ENCODE data around the gene SYPL2. TPM values are rescaled to one million over a fixed set of nuclear protein-coding genes. Genes with fewer than 3 reads are reported as not detected.
"Not testable (repeated sequence)": the region's sequence is repeated elsewhere in the genome, so short reads cannot be mapped to it uniquely, and the experiment has no call there.

The SYPL2 gene
- total RNA-seq, 1 donor from 2014 or later = not detected

- H3K4me1 Mint-ChIP-seq (ENCODE audit: unreplicated experiment) = no peaks in the 10 kb centered on the region
- no peak overlapping the region for H3K4me3 Mint-ChIP-seq (ENCODE audit: unreplicated experiment)
- no peak for DNase-seq (ENCODE audit: low spot score)
- no peaks in the 10 kb centered on the region for H3K9me3 Mint-ChIP-seq (ENCODE audit: unreplicated experiment)
- no peaks in the 10 kb centered on the region for H3K27me3 Mint-ChIP-seq (ENCODE audit: unreplicated experiment)
- no peaks in the 10 kb centered on the region for H3K36me3 Mint-ChIP-seq (ENCODE audit: low read depth, unreplicated experiment)
- TF ChIP-seq CTCF (IDR thresholded peaks at IDR 0.05; ENCODE audit: unreplicated experiment) = no peak
- H3K27ac Mint-ChIP-seq (ENCODE audit: unreplicated experiment) = no peak overlapping the region
These were observed 25.3 kb upstream of the SYPL2 start for GRCh38 chr1:109441069-109441468.

- H3K4me1 Mint-ChIP-seq (ENCODE audit: unreplicated experiment) = no peaks in the 10 kb centered on the region
- no peak for DNase-seq (ENCODE audit: low spot score)
- H3K36me3 Mint-ChIP-seq (ENCODE audit: low read depth, unreplicated experiment) = no peaks in the 10 kb centered on the region
- no peak overlapping the region for H3K4me3 Mint-ChIP-seq (ENCODE audit: unreplicated experiment)
- no peak for TF ChIP-seq CTCF (IDR thresholded peaks at IDR 0.05; ENCODE audit: unreplicated experiment)
- no peaks in the 10 kb centered on the region for H3K9me3 Mint-ChIP-seq (ENCODE audit: unreplicated experiment)
- no peaks in the 10 kb centered on the region for H3K27me3 Mint-ChIP-seq (ENCODE audit: unreplicated experiment)
- H3K27ac Mint-ChIP-seq (ENCODE audit: unreplicated experiment) = no peak overlapping the region
These were observed 22.9 kb upstream of the SYPL2 start for GRCh38 chr1:109443476-109443875.

GRCh38 chr1:109444346-109444745 lies 22.0 kb upstream of the SYPL2 start:
- no peak for DNase-seq (ENCODE audit: low spot score)
- H3K9me3 Mint-ChIP-seq (ENCODE audit: unreplicated experiment) = no peaks in the 10 kb centered on the region
- H3K4me1 Mint-ChIP-seq (ENCODE audit: unreplicated experiment) = no peaks in the 10 kb centered on the region
- no peaks in the 10 kb centered on the region for H3K27me3 Mint-ChIP-seq (ENCODE audit: unreplicated experiment)
- no peak overlapping the region for H3K27ac Mint-ChIP-seq (ENCODE audit: unreplicated experiment)
- no peak overlapping the region for H3K4me3 Mint-ChIP-seq (ENCODE audit: unreplicated experiment)
- H3K36me3 Mint-ChIP-seq (ENCODE audit: low read depth, unreplicated experiment) = no peaks in the 10 kb centered on the region
- no peak for TF ChIP-seq CTCF (IDR thresholded peaks at IDR 0.05; ENCODE audit: unreplicated experiment)

- H3K27me3 Mint-ChIP-seq (ENCODE audit: unreplicated experiment); H3K36me3 Mint-ChIP-seq (ENCODE audit: low read depth, unreplicated experiment); H3K4me1 Mint-ChIP-seq (ENCODE audit: unreplicated experiment); H3K4me3 Mint-ChIP-seq (ENCODE audit: unreplicated experiment); H3K27ac Mint-ChIP-seq (ENCODE audit: unreplicated experiment); DNase-seq (ENCODE audit: low spot score); H3K9me3 Mint-ChIP-seq (ENCODE audit: unreplicated experiment): not testable (repeated sequence)
These were observed 20.2 kb upstream of the SYPL2 start for GRCh38 chr1:109445949-109446695.

GRCh38 chr1:109447524-109447923 lies 18.8 kb upstream of the SYPL2 start:
- Mint-ChIP-seq H3K4me1 (ENCODE audit: unreplicated experiment) (no peaks in the 10 kb centered on the region), H3K27ac (ENCODE audit: unreplicated experiment) (no peak overlapping the region), H3K9me3 (ENCODE audit: unreplicated experiment) (peaks cover 4% of the 10 kb centered on the region), H3K4me3 (ENCODE audit: unreplicated experiment) (no peak overlapping the region), H3K27me3 (ENCODE audit: unreplicated experiment) (peaks cover 1% of the 10 kb centered on the region), H3K36me3 (ENCODE audit: low read depth, unreplicated experiment) (no peaks in the 10 kb centered on the region)
- TF ChIP-seq CTCF (IDR thresholded peaks at IDR 0.05; ENCODE audit: unreplicated experiment) = no peak
- no peak for DNase-seq (ENCODE audit: low spot score)

All from endothelial cell (in vitro differentiated cells).